Heart left ventricle (tissue), 13 donors: ENCODE results near the gene KIRREL1.

Experiments
- POLR2A ChIP-seq, 2 donors: fragments of 450-650 bp; IDR thresholded peaks; one replicate each; pipeline ENCODE4 v1.6.1; 2017; ENCODE audit warnings: antibody characterized with exemption in 2 of 2, mild to moderate bottlenecking in 2 of 2, moderate library complexity in 2 of 2
- TF ChIP-seq, protein P1 (sequence below), 12 donors: fragments of 200-600 bp; sonication (generic) in 4 of 12; IDR thresholded peaks; one replicate each; pipeline versions ENCODE4 v1.5.0 to v1.8.0; 2018 to 2022; ENCODE audit warnings: antibody characterized with exemption in 12 of 12, mild to moderate bottlenecking in 5 of 12
- donor health status: ischemic (EF 13 %, LVEDD 7.1; RV severe dilation, severe dysfunction).
- donor health status: DM: no; HTN: yes; CAD: no.
- donor health status: DM: no; HTN: no; CAD: no.
- donor health status: ischemic (EF 25% LVEDD 6.9; RV normal size, moderate dysfunction).
- donor health status: ischemic (EF 25% LVEDD 5.7; RV mildly dilated, moderate dysfunction).
- donor health status: ischemic (EF 35%, LVEDD 5.7; RV mildly dilated, moderate dysfunction).
- donor health status: nonischemic (EF 11% LVEDD 7.7; RV severe dilation, severe dysfunction).
- donor health status: DM: yes; HTN: yes; CAD: no.
- donor health status: PGD.
- donor health status: ischemic (EF 29% LVEDD 5.4; RV normal size, mild dysfunction).
- donor health status: nonischemic (EF 23%, LVEDD 6.1; RV moderate dilation, normal function).

DNA sequence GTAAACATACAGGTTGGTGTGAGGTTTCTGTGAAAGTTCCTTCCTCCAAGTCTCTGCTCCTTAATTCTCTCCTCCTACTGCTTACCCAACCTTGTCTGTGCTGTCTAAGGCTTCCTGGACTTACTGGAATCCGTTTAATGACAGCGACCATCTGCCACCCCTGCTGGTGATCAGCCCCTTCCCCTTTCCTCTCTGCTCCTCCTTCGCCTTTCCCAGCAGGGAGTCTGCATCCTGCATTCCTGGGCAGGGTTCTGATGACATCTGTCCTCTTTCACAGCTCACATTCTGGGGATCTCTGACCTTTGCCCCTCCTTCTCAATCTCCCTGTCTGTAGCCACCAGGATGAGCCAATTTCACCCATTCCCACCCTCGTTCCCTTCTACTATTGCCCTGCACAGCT, 66.5 kb downstream of the KIRREL1 start:
- TF ChIP-seq, protein P1, sequence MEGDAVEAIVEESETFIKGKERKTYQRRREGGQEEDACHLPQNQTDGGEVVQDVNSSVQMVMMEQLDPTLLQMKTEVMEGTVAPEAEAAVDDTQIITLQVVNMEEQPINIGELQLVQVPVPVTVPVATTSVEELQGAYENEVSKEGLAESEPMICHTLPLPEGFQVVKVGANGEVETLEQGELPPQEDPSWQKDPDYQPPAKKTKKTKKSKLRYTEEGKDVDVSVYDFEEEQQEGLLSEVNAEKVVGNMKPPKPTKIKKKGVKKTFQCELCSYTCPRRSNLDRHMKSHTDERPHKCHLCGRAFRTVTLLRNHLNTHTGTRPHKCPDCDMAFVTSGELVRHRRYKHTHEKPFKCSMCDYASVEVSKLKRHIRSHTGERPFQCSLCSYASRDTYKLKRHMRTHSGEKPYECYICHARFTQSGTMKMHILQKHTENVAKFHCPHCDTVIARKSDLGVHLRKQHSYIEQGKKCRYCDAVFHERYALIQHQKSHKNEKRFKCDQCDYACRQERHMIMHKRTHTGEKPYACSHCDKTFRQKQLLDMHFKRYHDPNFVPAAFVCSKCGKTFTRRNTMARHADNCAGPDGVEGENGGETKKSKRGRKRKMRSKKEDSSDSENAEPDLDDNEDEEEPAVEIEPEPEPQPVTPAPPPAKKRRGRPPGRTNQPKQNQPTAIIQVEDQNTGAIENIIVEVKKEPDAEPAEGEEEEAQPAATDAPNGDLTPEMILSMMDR (IDR thresholded peaks at IDR 0.05), result no peak
- TF ChIP-seq POLR2A (IDR thresholded peaks at IDR 0.05), result no peak
